Measurements from ENCODE around the gene PEAK1.

The PEAK1 gene

GRCh38 chr15:77140220-77140619 is 279.7 kb downstream of the PEAK1 start:
- Histone ChIP-seq H3K27ac (no peak overlapping the region), H3K4me1 (peaks cover 0 to 33% (median 18%) of the 10 kb centered on the region in 4 donors), H3K4me3 (no peak overlapping the region), H3K9me3 (peaks cover 0 to 7% (median 0%) of the 10 kb centered on the region in 3 donors), H3K36me3 (no peaks in the 10 kb centered on the region), H3K27me3 (no peaks in the 10 kb centered on the region)
- no peak for TF ChIP-seq CTCF (IDR thresholded peaks at IDR 0.05)
- intact Hi-C loops (cut with DNase I; ENCODE audit: low total_unique reads): no loop called here
- no peak for DNase-seq

- H3K9me3 ChIP-seq: peaks cover 0 to 7% (median 0%) of the 10 kb centered on the region in 3 donors
- no peaks in the 10 kb centered on the region for H3K27me3 ChIP-seq
- H3K36me3 ChIP-seq: no peaks in the 10 kb centered on the region
- H3K4me1 ChIP-seq: peaks cover 0 to 24% (median 14%) of the 10 kb centered on the region in 4 donors
- H3K27ac ChIP-seq: no peak overlapping the region
- H3K4me3 ChIP-seq: no peak overlapping the region
- TF ChIP-seq CTCF (IDR thresholded peaks at IDR 0.05): no peak
- intact Hi-C loops (cut with DNase I; ENCODE audit: low total_unique reads): no loop called here
- no peak for DNase-seq
Observed at GRCh38 chr15:77139312-77139711, 280.6 kb downstream of the PEAK1 start.

- H3K27me3 ChIP-seq: no peaks in the 10 kb centered on the region
- H3K4me1 ChIP-seq: peaks cover 0 to 12% (median 2%) of the 10 kb centered on the region in 4 donors
- H3K27ac ChIP-seq: no peak overlapping the region
- peaks cover 0 to 7% (median 0%) of the 10 kb centered on the region in 3 donors for H3K9me3 ChIP-seq
- no peak for DNase-seq
- no peak for TF ChIP-seq CTCF (IDR thresholded peaks at IDR 0.05)
- peaks cover 3% of the 10 kb centered on the region in 3 donors for H3K36me3 ChIP-seq
- intact Hi-C loops (cut with DNase I; ENCODE audit: low total_unique reads): no loop called here
- H3K4me3 ChIP-seq: no peak overlapping the region
Observed at GRCh38 chr15:77138167-77138522, 281.8 kb downstream of the PEAK1 start.

DNA sequence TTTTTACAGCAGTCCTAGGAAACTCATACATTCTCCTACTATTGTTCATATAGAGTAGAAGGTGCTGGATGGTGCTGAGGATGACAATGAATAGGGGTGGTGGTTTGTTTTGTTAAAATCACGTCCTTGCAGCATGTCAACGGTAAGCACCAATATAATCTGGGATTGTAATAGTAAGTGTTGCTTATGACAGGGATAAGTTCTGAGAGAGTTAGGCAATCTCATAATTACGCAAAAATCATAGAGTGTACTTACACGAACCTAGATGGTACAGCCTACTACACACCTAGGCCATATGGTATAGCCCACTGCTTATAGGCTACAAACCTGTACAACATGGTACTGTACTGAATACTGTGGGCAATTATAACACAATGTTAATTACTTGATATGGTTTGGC is 284.7 kb downstream of the PEAK1 start:
- Histone ChIP-seq H3K27ac (no peak overlapping the region), H3K4me1 (no peaks in the 10 kb centered on the region), H3K4me3 (no peak overlapping the region), H3K36me3 (peaks cover 7 to 20% (median 13%) of the 10 kb centered on the region in 3 donors), H3K27me3 (no peaks in the 10 kb centered on the region), H3K9me3 (no peaks in the 10 kb centered on the region)
- no peak for TF ChIP-seq CTCF (IDR thresholded peaks at IDR 0.05)
- no peak for DNase-seq
- intact Hi-C loops (cut with DNase I; ENCODE audit: low total_unique reads): no loop called here

GRCh38 chr15:77130315-77130930 is 289.5 kb downstream of the PEAK1 start:
- Histone ChIP-seq H3K36me3 (peaks cover 7 to 20% (median 13%) of the 10 kb centered on the region in 3 donors), H3K27ac (no peak overlapping the region), H3K4me1 (no peaks in the 10 kb centered on the region), H3K27me3 (no peaks in the 10 kb centered on the region), H3K4me3 (no peak overlapping the region), H3K9me3 (no peaks in the 10 kb centered on the region)
- intact Hi-C loops (cut with DNase I; ENCODE audit: low total_unique reads): no loop called here
- no peak for TF ChIP-seq CTCF (IDR thresholded peaks at IDR 0.05)
- DNase-seq: no peak

- Histone ChIP-seq H3K27me3 (no peaks in the 10 kb centered on the region), H3K9me3 (no peaks in the 10 kb centered on the region), H3K36me3 (peaks cover 0 to 12% (median 5%) of the 10 kb centered on the region in 3 donors), H3K4me1 (no peaks in the 10 kb centered on the region), H3K4me3 (no peak overlapping the region), H3K27ac (no peak overlapping the region)
- DNase-seq: no peak
- intact Hi-C loops (cut with DNase I; ENCODE audit: low total_unique reads): no loop called here
- TF ChIP-seq CTCF (IDR thresholded peaks at IDR 0.05): no peak
Observed at GRCh38 chr15:77127626-77128025, 292.3 kb downstream of the PEAK1 start.

Measured in tibial artery (tissue), 4 donors.